ENCODE measurements around the gene RBMS2.

DNA sequence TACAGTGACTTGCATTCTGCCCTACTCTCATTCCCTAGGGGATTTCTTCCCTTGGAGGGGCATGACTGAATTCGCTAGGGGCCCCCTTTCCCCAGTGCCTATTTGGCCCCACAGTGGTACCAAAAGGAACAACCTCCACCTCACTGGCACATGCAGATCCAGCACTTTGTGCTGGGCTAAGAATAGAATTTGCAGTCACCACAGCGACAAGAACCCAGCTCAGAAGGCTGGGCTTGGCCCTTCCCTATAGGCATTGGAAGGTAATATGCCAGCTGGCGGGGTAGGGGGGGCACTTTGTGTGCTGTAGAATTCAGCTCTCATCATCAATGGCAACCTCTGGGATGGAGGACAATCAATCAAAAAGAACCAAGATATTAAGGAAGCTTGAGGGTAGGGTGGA is 94.6 kb downstream of the RBMS2 start:
- TF ChIP-seq POLR2A (IDR thresholded peaks at IDR 0.05; ENCODE audit: low read length) = no peak
- no peak for TF ChIP-seq GATA1 (IDR thresholded peaks at IDR 0.05; ENCODE audit: low read depth, low read length)
